A673 (cell line): ENCODE data around the gene SPATA3.

Experiments
- EZH2 ChIP-seq: fragments of 200-600 bp; sonication (generic); IDR thresholded peaks from 2 replicates; pipeline ENCODE4 v1.6.1; 2017; ENCODE audit warnings: borderline replicate concordance, low read depth, mild to moderate bottlenecking, mixed read lengths, antibody characterized with exemption, low read length; ENCODE audit not compliant: poor library complexity, severe bottlenecking
- TF ChIP-seq, protein P1 (sequence below): fragments of 300-800, 200-600 bp; sonication (generic); conservative IDR thresholded peaks from 2 replicates; pipeline ENCODE4 v1.5.1; 2017; ENCODE audit warnings: low read depth, mild to moderate bottlenecking, antibody characterized with exemption, low read length, moderate library complexity, mixed read lengths

DNA sequence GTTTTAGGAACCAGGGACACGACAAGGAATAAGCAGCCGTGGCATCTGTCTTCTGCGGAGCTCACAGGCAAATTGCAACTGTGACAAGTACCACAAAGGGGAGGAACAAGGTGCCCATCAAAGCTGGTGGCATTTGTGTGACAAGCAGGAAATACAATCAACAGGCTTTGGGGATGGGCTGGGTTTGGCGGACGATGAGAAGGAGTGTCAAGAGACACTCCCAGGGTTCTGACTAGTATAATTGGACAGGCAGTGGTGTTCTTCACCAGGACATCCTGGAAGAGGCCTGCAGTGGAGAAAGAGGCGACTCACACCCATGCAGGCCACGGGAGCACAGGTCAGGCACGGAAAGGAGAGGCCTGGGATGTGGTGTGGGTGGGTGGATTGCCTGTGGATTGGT, 14.2 kb upstream of the SPATA3 start:
- TF ChIP-seq, protein P1, sequence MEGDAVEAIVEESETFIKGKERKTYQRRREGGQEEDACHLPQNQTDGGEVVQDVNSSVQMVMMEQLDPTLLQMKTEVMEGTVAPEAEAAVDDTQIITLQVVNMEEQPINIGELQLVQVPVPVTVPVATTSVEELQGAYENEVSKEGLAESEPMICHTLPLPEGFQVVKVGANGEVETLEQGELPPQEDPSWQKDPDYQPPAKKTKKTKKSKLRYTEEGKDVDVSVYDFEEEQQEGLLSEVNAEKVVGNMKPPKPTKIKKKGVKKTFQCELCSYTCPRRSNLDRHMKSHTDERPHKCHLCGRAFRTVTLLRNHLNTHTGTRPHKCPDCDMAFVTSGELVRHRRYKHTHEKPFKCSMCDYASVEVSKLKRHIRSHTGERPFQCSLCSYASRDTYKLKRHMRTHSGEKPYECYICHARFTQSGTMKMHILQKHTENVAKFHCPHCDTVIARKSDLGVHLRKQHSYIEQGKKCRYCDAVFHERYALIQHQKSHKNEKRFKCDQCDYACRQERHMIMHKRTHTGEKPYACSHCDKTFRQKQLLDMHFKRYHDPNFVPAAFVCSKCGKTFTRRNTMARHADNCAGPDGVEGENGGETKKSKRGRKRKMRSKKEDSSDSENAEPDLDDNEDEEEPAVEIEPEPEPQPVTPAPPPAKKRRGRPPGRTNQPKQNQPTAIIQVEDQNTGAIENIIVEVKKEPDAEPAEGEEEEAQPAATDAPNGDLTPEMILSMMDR, result no peak
- TF ChIP-seq EZH2, result no peak
